SU-DHL-6 (cell line): ENCODE measurements around the gene TRAPPC10.

Source experiments
- H2AFZ ChIP-seq: fragments of 200-600 bp; sonication (generic); 2 replicates; pipeline ENCODE4 v1.6.1; 2014; ENCODE audit warnings: low read depth, mild to moderate bottlenecking, moderate library complexity, mixed read lengths, antibody characterized with exemption, low read length; ENCODE audit not compliant: severe bottlenecking
- H3F3A ChIP-seq: fragments of 200-600 bp; shearing (Covaris generic); 2 replicates; pipeline ENCODE4 v1.6.0; 2016; ENCODE audit warnings: antibody characterized with exemption, mild to moderate bottlenecking; ENCODE audit not compliant: insufficient read depth
- H3K27ac ChIP-seq: fragments of 200-600 bp; sonication (generic); 2 replicates; pipeline ENCODE4 v1.5.1; 2016; ENCODE audit warnings: low read depth, mild to moderate bottlenecking, low read length, moderate library complexity, mixed read lengths
- H3K27me3 ChIP-seq: fragments of 200-600 bp; sonication (generic), shearing (Covaris generic); 2 replicates; pipeline ENCODE4 v1.6.0; 2014; ENCODE audit warnings: mild to moderate bottlenecking, low read length
- H3K36me3 ChIP-seq: fragments of 200-600 bp; sonication (generic); 2 replicates; pipeline ENCODE4 v1.6.1; 2014; ENCODE audit warnings: mild to moderate bottlenecking, low read length, mixed read lengths
- H3K4me2 ChIP-seq: fragments of 300-600, 200-600 bp; shearing (Covaris generic), sonication (generic); 2 replicates; pipeline ENCODE4 v1.6.0; 2014; ENCODE audit warnings: low read length, low read depth, mild to moderate bottlenecking; ENCODE audit not compliant: poor library complexity, severe bottlenecking
- H3K4me3 ChIP-seq: fragments of 200-600 bp; sonication (generic); 2 replicates; pipeline ENCODE4 v1.5.1; 2014; ENCODE audit warnings: antibody characterized with exemption, low read length, mild to moderate bottlenecking, mixed read lengths; ENCODE audit not compliant: insufficient read depth, poor library complexity, severe bottlenecking
- H3K79me2 ChIP-seq: fragments of 200-600 bp; sonication (generic); 2 replicates; pipeline ENCODE4 v1.6.1; 2014; ENCODE audit warnings: mild to moderate bottlenecking, low read length, moderate library complexity; ENCODE audit not compliant: insufficient read depth
- H3K9ac ChIP-seq: fragments of 200-600 bp; sonication (generic); 2 replicates; pipeline ENCODE4 v1.7.0; 2014; ENCODE audit warnings: mild to moderate bottlenecking, low read length
- H3K9me2 ChIP-seq: fragments of 200-600 bp; sonication (generic); replicated peaks from 2 replicates; pipeline ENCODE4 v1.6.1; 2014; ENCODE audit warnings: low read length; ENCODE audit not compliant: insufficient read depth
- H3K9me3 ChIP-seq: fragments of 200-600 bp; sonication (generic); 2 replicates; pipeline ENCODE4 v1.6.1; 2014; ENCODE audit warnings: low read length, mixed read lengths; ENCODE audit not compliant: insufficient read depth
- H4K20me1 ChIP-seq: fragments of 200-600 bp; sonication (generic); 2 replicates; pipeline ENCODE4 v1.6.1; 2014; ENCODE audit warnings: low read depth, mild to moderate bottlenecking, antibody characterized with exemption, low read length, moderate library complexity, mixed read lengths
- EZH2phosphoT487 ChIP-seq: fragments of 200-600 bp; sonication (generic), shearing (Covaris generic); conservative IDR thresholded peaks from 2 replicates; pipeline ENCODE4 v1.6.1; 2018; ENCODE audit warnings: mild to moderate bottlenecking, antibody characterized with exemption, low read length, moderate library complexity, mixed read lengths
- TF ChIP-seq, protein P1 (sequence below): fragments of 200-600 bp; sonication (generic); IDR thresholded peaks from one replicate; pipeline ENCODE4 v1.5.1; 2017; ENCODE audit warnings: antibody characterized with exemption, mild to moderate bottlenecking, low read length, moderate library complexity; ENCODE audit not compliant: insufficient read depth, poor library complexity, severe bottlenecking

The TRAPPC10 gene

GRCh38 chr21:43995521-43996105 lies 16.5 kb upstream of the TRAPPC10 start:
- Histone ChIP-seq H2AFZ (no peak overlapping the region), H4K20me1 (no peaks in the 10 kb centered on the region), H3K9me3 (no peaks in the 10 kb centered on the region), H3K27me3 (no peaks in the 10 kb centered on the region), H3K4me2 (no peak overlapping the region), H3K9me2 (no peaks in the 10 kb centered on the region), H3K79me2 (no peaks in the 10 kb centered on the region), H3K36me3 (no peaks in the 10 kb centered on the region), H3K9ac (no peak overlapping the region), H3K27ac (no peak overlapping the region), H3K4me3 (no peak overlapping the region), H3F3A (no peaks in the 10 kb centered on the region)
- no peak for TF ChIP-seq EZH2phosphoT487
- TF ChIP-seq, protein P1, sequence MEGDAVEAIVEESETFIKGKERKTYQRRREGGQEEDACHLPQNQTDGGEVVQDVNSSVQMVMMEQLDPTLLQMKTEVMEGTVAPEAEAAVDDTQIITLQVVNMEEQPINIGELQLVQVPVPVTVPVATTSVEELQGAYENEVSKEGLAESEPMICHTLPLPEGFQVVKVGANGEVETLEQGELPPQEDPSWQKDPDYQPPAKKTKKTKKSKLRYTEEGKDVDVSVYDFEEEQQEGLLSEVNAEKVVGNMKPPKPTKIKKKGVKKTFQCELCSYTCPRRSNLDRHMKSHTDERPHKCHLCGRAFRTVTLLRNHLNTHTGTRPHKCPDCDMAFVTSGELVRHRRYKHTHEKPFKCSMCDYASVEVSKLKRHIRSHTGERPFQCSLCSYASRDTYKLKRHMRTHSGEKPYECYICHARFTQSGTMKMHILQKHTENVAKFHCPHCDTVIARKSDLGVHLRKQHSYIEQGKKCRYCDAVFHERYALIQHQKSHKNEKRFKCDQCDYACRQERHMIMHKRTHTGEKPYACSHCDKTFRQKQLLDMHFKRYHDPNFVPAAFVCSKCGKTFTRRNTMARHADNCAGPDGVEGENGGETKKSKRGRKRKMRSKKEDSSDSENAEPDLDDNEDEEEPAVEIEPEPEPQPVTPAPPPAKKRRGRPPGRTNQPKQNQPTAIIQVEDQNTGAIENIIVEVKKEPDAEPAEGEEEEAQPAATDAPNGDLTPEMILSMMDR: no peak

DNA sequence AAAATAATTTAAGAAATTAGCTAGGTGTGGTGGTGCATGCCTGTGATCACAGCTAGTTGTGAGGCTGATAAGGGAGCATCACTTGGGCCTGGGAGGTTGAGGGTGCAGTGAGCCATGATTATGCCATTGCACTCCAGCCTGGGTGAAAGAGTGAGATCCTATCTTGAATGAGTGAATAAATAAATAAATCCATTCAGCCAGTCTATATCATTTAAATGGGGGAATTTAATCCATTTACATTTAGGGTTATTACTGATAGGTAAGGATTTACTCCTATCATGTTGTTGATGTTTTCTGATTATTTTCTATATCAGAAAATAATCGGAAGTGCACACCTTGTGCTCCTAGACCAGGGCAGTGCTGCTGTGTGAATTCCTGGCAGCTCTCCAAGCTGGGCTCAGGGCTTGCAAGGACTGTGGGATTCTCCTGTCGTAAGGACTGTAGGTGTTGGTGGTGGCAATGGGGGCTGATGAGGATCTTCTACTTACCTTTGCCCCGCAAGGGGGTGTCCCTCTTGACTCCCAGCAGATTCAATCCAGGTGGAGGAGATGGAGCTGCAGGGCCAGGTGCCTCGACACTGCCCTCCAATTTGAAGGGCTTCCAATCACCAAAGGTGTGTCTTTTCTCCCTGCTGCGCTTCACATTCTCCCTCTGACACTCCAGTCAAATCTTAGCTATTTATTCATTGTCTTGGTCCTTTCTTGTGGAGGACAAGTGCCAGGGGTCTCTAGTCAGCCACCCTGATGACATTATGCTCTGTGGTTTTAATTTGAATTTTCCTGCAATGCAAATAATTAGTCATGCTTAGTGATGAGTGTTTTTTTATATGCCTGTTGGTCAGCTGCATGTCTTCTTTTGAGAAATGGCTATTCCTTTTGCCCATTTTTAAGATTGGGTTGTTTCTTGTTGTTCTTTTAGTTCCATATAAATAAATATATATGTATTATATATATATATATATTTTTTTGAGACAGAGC lies 14.1 kb upstream of the TRAPPC10 start:
- Histone ChIP-seq H3K36me3 (no peaks in the 10 kb centered on the region), H3K4me2 (no peak overlapping the region)

DNA sequence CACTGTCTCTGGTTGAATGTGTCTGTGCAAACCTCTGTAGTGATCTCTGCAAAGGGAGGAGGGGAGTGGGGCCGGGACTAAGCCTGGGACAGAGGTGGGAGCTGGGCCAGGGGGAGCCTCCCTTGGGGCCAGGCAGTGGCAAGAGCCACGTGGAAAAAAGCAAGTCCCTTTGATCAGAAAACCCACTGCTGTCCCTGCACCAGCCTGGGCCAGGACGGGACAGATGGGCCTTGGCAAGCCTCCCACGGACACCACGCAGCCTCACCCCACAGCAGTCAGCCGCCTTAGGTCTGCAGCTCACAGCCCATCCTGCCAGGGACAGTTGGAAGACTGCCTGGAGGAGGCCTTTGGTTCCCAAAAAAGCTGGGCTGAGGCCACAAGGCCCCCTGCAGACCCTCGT lies 11.7 kb upstream of the TRAPPC10 start:
- H3K27ac ChIP-seq: no peak overlapping the region
- H3K4me3 ChIP-seq: no peak overlapping the region
- H3K4me2 ChIP-seq: no peak overlapping the region
- H3K27me3 ChIP-seq: no peaks in the 10 kb centered on the region
- TF ChIP-seq, protein P1: no peak
- no peak for TF ChIP-seq EZH2phosphoT487
- no peak overlapping the region for H3K9ac ChIP-seq
- H3F3A ChIP-seq: no peaks in the 10 kb centered on the region
- H3K79me2 ChIP-seq: no peaks in the 10 kb centered on the region
- H4K20me1 ChIP-seq: no peaks in the 10 kb centered on the region
- no peak overlapping the region for H2AFZ ChIP-seq
- no peaks in the 10 kb centered on the region for H3K9me2 ChIP-seq
- H3K36me3 ChIP-seq: no peaks in the 10 kb centered on the region
- H3K9me3 ChIP-seq: no peaks in the 10 kb centered on the region

More for the DNA sequence above, 14.1 kb upstream of the TRAPPC10 start:
- Histone ChIP-seq H3K9me3 (no peaks in the 10 kb centered on the region), H3K79me2 (no peaks in the 10 kb centered on the region), H3K4me3 (no peak overlapping the region), H3K27ac (no peak overlapping the region), H4K20me1 (no peaks in the 10 kb centered on the region), H3F3A (no peaks in the 10 kb centered on the region), H3K27me3 (no peaks in the 10 kb centered on the region), H3K9ac (no peak overlapping the region), H2AFZ (no peak overlapping the region), H3K9me2 (no peaks in the 10 kb centered on the region)
- no peak for TF ChIP-seq EZH2phosphoT487
- TF ChIP-seq, protein P1: no peak
